Activated CD4-positive, CD25-positive, alpha-beta regulatory T cell treated with anti-CD3 and anti-CD28 coated beads, Interleukin-2, amount 50 U/mL, for 72 hours (primary cell): Measurements from ENCODE around the gene SCN9A.

Experiments used
- DNase-seq: peaks from one replicate; pipeline ENCODE4 v3.0.0; 2021

Gene SCN9A

GRCh38 chr2:166167449-166167848 is 208.3 kb downstream of the SCN9A start:
- no peak for DNase-seq

- no peak for DNase-seq
Measured at GRCh38 chr2:166163775-166164174, 212.0 kb downstream of the SCN9A start.

GRCh38 chr2:166158546-166158945 is 217.2 kb downstream of the SCN9A start:
- no peak for DNase-seq

GRCh38 chr2:166157578-166157977 is 218.2 kb downstream of the SCN9A start:
- no peak for DNase-seq

GRCh38 chr2:166156985-166157490 is 218.7 kb downstream of the SCN9A start:
- DNase-seq, result no peak

- no peak for DNase-seq
Measured at GRCh38 chr2:166155589-166155988, 220.2 kb downstream of the SCN9A start.

GRCh38 chr2:166154685-166155338 is 220.9 kb downstream of the SCN9A start:
- no peak for DNase-seq

- DNase-seq, result no peak
Measured at GRCh38 chr2:166152064-166152463, 223.7 kb downstream of the SCN9A start.

- no peak for DNase-seq
Measured at GRCh38 chr2:166148500-166149400, 227.0 kb downstream of the SCN9A start.

- DNase-seq, result no peak
Measured at GRCh38 chr2:166147883-166148282, 227.9 kb downstream of the SCN9A start.
